ENCODE data around the gene ATP2B2.

Gene ATP2B2

GRCh38 chr3:10447110-10447509, 58.3 kb downstream of the ATP2B2 start:
- no peak for DNase-seq

- no peak for DNase-seq
These were observed 59.7 kb downstream of the ATP2B2 start for GRCh38 chr3:10445561-10446175.

GRCh38 chr3:10444511-10444910, 60.9 kb downstream of the ATP2B2 start:
- DNase-seq = no peak

- DNase-seq = no peak
These were observed 61.3 kb downstream of the ATP2B2 start for GRCh38 chr3:10444110-10444429.

- DNase-seq = no peak
These were observed 61.9 kb downstream of the ATP2B2 start for GRCh38 chr3:10443272-10444109.

- no peak for DNase-seq
These were observed 63.1 kb downstream of the ATP2B2 start for GRCh38 chr3:10442151-10442795.

GRCh38 chr3:10440684-10441083, 64.7 kb downstream of the ATP2B2 start:
- DNase-seq = no peak

GRCh38 chr3:10438902-10439610, 66.3 kb downstream of the ATP2B2 start:
- no peak for DNase-seq

- no peak for DNase-seq
These were observed 67.1 kb downstream of the ATP2B2 start for GRCh38 chr3:10437995-10438901.

GRCh38 chr3:10437272-10437994, 68.0 kb downstream of the ATP2B2 start:
- DNase-seq = no peak

- DNase-seq = no peak
These were observed 69.5 kb downstream of the ATP2B2 start for GRCh38 chr3:10435850-10436249.

- DNase-seq = no peak
These were observed 70.4 kb downstream of the ATP2B2 start for GRCh38 chr3:10434938-10435336.

- no peak for DNase-seq
These were observed 71.0 kb downstream of the ATP2B2 start for GRCh38 chr3:10434144-10434937.

GRCh38 chr3:10432931-10433330, 72.5 kb downstream of the ATP2B2 start:
- DNase-seq = no peak

GRCh38 chr3:10432156-10432845, 73.1 kb downstream of the ATP2B2 start:
- no peak for DNase-seq

- peak; percentile 19 for DNase-seq
These were observed 74.6 kb downstream of the ATP2B2 start for GRCh38 chr3:10430805-10431204.

GRCh38 chr3:10428406-10429091, 76.8 kb downstream of the ATP2B2 start:
- DNase-seq = no peak

- no peak for DNase-seq
These were observed 78.8 kb downstream of the ATP2B2 start for GRCh38 chr3:10426346-10427220.

Data from retina (tissue), 1 donor.